Fibroblast of pulmonary artery (primary cell): ENCODE data around the gene SLC22A8.
"Not testable (repeated sequence)": the region's sequence is repeated elsewhere in the genome, so short reads cannot be mapped to it uniquely, and the experiment has no call there.

Experiments
- DNase-seq: peaks from one replicate; pipeline ENCODE4 v3.0.0-alpha.2; 2010; ENCODE audit warnings: low read depth
- H3K4me3 ChIP-seq: replicated peaks from 2 replicates; pipeline ENCODE4 v1.5.1; 2011; ENCODE audit warnings: low read depth, mild to moderate bottlenecking, control low read depth, low read length, moderate library complexity
- TF ChIP-seq, protein P1 (sequence below): IDR thresholded peaks from 2 replicates; pipeline ENCODE4 v1.5.1; 2011; ENCODE audit warnings: mild to moderate bottlenecking, control low read depth, low read length, inconsistent platforms; ENCODE audit errors: missing control alignments

Gene SLC22A8, protein sequence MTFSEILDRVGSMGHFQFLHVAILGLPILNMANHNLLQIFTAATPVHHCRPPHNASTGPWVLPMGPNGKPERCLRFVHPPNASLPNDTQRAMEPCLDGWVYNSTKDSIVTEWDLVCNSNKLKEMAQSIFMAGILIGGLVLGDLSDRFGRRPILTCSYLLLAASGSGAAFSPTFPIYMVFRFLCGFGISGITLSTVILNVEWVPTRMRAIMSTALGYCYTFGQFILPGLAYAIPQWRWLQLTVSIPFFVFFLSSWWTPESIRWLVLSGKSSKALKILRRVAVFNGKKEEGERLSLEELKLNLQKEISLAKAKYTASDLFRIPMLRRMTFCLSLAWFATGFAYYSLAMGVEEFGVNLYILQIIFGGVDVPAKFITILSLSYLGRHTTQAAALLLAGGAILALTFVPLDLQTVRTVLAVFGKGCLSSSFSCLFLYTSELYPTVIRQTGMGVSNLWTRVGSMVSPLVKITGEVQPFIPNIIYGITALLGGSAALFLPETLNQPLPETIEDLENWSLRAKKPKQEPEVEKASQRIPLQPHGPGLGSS

DNA sequence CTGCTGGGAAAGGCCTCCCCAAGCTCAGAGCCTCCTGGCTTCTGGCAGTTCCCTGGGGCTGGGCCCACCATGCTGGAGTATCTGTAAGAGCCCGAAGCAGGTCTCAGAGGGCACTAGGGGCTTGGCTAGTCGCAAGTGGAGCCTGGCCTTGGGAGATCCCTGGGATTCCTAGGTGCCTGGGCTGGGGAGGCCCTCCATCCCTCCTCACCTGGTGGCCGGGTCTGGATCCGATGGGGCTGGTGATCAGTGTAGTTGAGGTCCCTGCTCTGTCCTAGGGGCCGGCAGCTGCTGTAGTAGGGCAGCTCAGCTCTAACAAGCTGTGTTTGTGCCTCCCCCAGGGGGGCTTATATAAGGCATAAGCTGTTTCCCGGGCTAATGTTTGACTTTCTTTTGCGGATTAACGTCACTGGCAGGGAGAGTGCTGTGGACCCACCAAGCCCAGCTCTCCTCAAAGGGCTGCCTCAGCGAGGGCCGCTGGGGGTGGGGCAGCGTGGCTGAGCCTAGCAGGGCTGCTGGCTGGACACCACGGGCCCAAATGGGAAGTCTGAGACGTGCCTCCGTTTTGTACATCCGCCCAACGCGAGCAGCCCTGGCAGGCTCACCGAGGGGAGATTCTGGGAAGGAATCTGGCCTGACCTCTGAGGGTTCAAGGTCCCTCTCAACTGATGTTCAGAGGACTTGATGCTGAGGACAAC, at the start of gene SLC22A8:
TSS of gene SLC22A8 (minus strand) at position 321 of the 695 bp plus-strand sequence. CDS start 883 bp downstream, outside the sequence.
- no peak within 1 kb of the TSS for H3K4me3 ChIP-seq
- no peak for DNase-seq
- TF ChIP-seq, protein P1, sequence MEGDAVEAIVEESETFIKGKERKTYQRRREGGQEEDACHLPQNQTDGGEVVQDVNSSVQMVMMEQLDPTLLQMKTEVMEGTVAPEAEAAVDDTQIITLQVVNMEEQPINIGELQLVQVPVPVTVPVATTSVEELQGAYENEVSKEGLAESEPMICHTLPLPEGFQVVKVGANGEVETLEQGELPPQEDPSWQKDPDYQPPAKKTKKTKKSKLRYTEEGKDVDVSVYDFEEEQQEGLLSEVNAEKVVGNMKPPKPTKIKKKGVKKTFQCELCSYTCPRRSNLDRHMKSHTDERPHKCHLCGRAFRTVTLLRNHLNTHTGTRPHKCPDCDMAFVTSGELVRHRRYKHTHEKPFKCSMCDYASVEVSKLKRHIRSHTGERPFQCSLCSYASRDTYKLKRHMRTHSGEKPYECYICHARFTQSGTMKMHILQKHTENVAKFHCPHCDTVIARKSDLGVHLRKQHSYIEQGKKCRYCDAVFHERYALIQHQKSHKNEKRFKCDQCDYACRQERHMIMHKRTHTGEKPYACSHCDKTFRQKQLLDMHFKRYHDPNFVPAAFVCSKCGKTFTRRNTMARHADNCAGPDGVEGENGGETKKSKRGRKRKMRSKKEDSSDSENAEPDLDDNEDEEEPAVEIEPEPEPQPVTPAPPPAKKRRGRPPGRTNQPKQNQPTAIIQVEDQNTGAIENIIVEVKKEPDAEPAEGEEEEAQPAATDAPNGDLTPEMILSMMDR, result no peak

DNA sequence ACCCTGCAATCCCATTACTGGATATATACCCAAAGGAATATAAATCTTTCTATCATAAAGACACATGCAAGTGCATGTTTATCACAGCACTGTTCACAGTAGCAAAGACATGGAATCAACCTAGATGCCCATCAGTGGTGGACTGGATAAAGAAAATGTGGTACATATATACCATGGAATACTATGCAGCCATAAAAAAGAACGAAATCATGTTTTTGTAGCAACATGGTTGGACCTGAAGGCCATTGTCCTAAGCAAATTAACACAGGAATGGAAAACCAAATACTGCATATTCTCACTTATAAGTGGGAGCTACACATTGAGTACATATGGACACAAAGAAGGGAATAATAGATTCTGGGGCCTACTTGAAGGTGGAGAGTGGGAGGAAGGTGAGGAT, 30.6 kb upstream of the SLC22A8 start:
- DNase-seq, H3K4me3 ChIP-seq: not testable (repeated sequence)

DNA sequence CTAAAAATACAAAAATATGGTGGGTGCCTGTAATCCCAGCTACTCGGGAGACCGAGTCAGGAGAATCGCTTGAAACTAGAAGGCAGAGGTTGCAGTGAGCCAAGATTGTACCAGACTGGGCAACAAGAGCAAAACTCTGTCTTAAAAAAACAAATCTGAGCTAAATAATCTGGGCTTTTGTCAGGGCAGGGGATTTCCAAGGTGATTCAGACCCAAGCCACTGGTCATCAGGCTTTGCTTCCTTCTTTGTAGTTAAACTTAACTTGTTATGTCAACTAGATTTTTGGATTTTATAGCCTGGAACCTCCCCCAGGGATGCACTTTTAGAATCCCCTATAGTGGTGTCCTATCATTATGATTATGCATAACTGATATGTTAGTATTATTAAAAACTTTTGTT, 27.0 kb upstream of the SLC22A8 start:
- no peak overlapping the region for H3K4me3 ChIP-seq
- no peak for DNase-seq
- TF ChIP-seq, protein P1, result no peak

DNA sequence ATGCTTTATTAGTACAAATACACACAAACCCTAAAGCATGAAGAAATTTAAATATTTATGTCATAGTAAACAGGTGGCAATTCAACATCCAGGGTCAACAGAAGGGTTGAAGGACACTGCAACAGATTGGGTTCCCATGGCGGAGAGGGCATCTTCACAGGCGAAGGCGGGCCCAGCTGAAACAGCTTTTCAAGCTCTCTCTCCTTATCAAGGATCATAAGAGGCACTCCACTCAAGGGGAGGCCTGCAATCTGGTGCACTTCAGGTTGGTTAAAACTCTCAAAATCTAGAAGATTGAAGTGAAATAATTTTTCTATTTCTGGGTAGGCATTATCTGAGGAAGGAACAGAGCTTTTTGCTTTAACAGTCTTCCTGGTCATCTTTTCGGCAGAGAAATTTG, 16.8 kb upstream of the SLC22A8 start:
- DNase-seq, result no peak
- H3K4me3 ChIP-seq, result no peak overlapping the region
- TF ChIP-seq, protein P1, result no peak

DNA sequence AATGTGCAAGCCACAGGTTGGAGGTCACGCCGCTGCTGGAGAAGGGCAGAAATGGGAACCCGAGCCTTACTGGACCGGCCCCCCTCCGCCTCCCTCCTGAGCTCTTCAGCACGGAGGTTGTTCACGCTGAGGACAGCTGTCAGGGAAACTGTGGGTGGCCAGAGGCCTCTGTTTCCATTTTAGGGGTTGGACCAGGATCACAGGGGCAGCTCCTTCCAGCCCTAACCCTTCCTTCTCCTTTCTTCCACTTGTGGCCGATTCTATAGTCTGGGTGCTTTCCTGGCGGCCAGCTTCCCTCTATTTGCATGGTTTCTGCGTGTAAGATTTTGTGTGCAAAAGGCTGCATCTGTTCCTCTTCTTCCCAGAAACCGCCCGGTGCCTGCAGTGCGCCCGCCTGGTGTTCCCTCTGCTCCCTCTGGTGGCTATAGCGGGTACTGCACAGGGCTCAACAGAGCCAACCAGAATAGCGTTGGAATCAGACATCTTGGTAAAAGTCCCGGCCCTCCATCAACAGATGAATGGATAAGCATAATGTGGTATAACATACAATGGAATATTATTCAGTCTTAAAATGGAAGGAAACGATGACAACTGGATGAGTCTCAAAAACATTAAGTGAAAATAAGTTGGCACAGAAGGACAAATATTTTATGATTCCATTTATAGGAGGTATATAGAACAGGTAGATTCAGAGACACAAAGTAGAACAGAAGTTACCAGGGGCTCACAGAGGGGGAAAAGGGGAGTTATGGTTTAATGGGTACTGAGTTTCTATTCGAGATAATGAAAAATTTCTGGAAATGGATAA, 8.4 kb upstream of the SLC22A8 start:
- H3K4me3 ChIP-seq, result no peak overlapping the region
- TF ChIP-seq, protein P1, result no peak
- peak; percentile 76 for DNase-seq

DNA sequence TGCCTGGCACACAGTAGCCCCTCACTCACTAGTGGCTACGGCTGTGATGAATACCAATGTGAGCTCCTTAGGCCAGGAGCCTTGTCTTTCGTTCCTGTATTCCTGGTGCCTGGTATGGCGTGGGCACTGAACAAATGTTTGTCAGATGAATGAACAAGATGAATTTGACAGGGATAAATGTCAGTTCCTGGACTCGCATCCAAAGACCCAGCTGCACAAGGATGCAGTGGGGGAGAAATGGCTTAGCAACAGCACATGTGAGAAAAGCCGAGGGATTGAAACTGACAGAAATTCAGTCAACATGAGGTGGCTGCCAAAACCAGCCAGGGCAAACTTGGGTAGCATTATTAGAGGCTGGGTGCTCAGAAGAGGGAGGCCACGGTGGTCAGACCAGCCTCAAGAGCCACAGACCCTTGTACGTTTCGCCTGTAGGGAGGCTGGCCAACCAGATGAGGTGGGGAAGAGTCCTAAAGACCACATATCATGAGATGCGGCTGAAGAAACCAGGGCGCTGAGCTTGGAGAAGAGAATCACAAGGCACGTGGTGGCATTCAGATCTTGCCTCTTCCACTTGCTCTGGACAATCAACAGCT, 7.7 kb upstream of the SLC22A8 start:
- DNase-seq, result no peak
- TF ChIP-seq, protein P1, result no peak
- H3K4me3 ChIP-seq, result no peak overlapping the region

DNA sequence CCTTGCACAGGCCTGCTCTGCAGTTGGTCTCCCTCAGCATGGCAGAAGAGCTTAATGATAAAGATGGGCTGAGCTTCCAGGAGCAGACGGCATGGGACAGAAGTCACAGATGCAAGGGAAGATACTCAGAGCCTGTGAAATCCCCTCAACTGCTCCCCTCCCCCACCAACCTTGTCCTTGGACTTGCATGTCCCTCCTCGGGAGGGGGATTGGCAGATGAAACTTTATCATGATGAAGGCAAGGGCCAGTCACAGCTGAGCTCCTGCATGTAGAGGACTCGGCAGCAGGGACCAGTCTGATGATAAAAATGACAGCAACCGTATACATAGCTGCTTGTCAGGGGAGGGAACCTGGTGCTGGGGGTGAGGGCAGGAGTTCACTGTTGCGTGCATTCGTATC, 6.8 kb upstream of the SLC22A8 start:
- TF ChIP-seq, protein P1, result no peak
- H3K4me3 ChIP-seq, result no peak overlapping the region
- no peak for DNase-seq
